H1 (cell line): Measurements from ENCODE around the gene SNRNP70.

Experiments
- ATF2 ChIP-seq: IDR thresholded peaks from 2 replicates; pipeline ENCODE4 v1.6.1; 2012; ENCODE audit warnings: low read length, inconsistent platforms
- CBX5 ChIP-seq: fragments of 300-800, 300-1000 bp; sonication (generic); IDR thresholded peaks from 2 replicates; pipeline ENCODE4 v1.7.1; 2016; ENCODE audit warnings: antibody characterized with exemption, low read length, low read depth
- CTCF ChIP-seq, 3 experiments: IDR thresholded peaks; 1 replicate in 2 of 3; 2 replicates in 1 of 3; pipeline versions ENCODE4 v1.5.1 to v1.6.1; 2011; ENCODE audit warnings: low read length in 3 of 3, mild to moderate bottlenecking in 3 of 3, inconsistent platforms in 2 of 3, low read depth in 1 of 3, moderate library complexity in 1 of 3; ENCODE audit not compliant: insufficient read depth in 1 of 3; ENCODE audit errors: control extremely low read depth in 1 of 3
- EP300 ChIP-seq, 2 experiments: IDR thresholded peaks; 1 replicate in 1 of 2; 2 replicates in 1 of 2; pipeline ENCODE4 v1.6.1; 2011 to 2012; ENCODE audit warnings: low read depth in 2 of 2, low read length in 2 of 2, mild to moderate bottlenecking in 2 of 2, borderline replicate concordance in 1 of 2, inconsistent platforms in 1 of 2, moderate library complexity in 1 of 2
- MAX ChIP-seq: IDR thresholded peaks from 2 replicates; pipeline ENCODE4 v1.6.1; 2012; ENCODE audit warnings: inconsistent platforms
- POLR2A ChIP-seq, 2 experiments: IDR thresholded peaks; 1 replicate in 1 of 2; 2 replicates in 1 of 2; pipeline ENCODE4 v1.6.1; 2011; ENCODE audit warnings: low read depth in 2 of 2, low read length in 2 of 2, mild to moderate bottlenecking in 2 of 2; ENCODE audit errors: control extremely low read depth in 1 of 2
- SAP30 ChIP-seq: fragments of 300-600 bp; sonication (generic); IDR thresholded peaks from 2 replicates; pipeline ENCODE4 v1.7.1; 2012; ENCODE audit warnings: low read length, moderate library complexity, mild to moderate bottlenecking, inconsistent platforms; ENCODE audit not compliant: insufficient read depth, insufficient replicate concordance
- SP1 ChIP-seq: IDR thresholded peaks from 2 replicates; pipeline ENCODE4 v1.6.1; 2011; ENCODE audit warnings: low read depth, low read length
- SUZ12 ChIP-seq: fragments of 200-600 bp; sonication (generic); IDR thresholded peaks from 2 replicates; pipeline ENCODE4 v1.6.1; 2012; ENCODE audit warnings: mild to moderate bottlenecking, inconsistent platforms, low read length, moderate library complexity, mixed read lengths
- TAF1 ChIP-seq: IDR thresholded peaks from 2 replicates; pipeline ENCODE4 v1.6.1; 2011; ENCODE audit warnings: mild to moderate bottlenecking, low read depth, low read length
- YY1 ChIP-seq: IDR thresholded peaks from 2 replicates; pipeline ENCODE4 v1.6.1; 2011; ENCODE audit warnings: low read depth, mild to moderate bottlenecking, low read length

GRCh38 chr19:49151267-49152118 is 66.2 kb downstream of the SNRNP70 start:
- no peak for TF ChIP-seq CTCF (IDR thresholded peaks at IDR 0.05; ENCODE audit: control extremely low read depth in 1 of 3, insufficient read depth in 1 of 3, low read depth in 1 of 3, low read length in 3 of 3)
- peak in 1 of 2 experiments; percentile 53; a peak in 1 of 3 replicates for TF ChIP-seq POLR2A (IDR thresholded peaks at IDR 0.05; ENCODE audit: control extremely low read depth in 1 of 2, low read depth in 2 of 2, low read length in 2 of 2)
- peak; percentile 96 for TF ChIP-seq MAX
- TF ChIP-seq YY1 = no peak
- no peak for TF ChIP-seq CBX5
- TF ChIP-seq EP300 (IDR thresholded peaks at IDR 0.05; ENCODE audit: borderline replicate concordance in 1 of 2, low read depth in 2 of 2, low read length in 2 of 2) = peak in 1 of 2 experiments; percentile 54; a peak in 1 of 3 replicates
- no peak for TF ChIP-seq SUZ12
- TF ChIP-seq ATF2 = no peak
- no peak for TF ChIP-seq SAP30
- peak; percentile 79; the same call in 1 of the 2 replicates for TF ChIP-seq TAF1
- TF ChIP-seq SP1 = peak; percentile 65
